CD14-positive monocyte (primary cell): ENCODE measurements around the gene SLC6A2. TPM values are rescaled to one million over a fixed set of nuclear protein-coding genes. Genes with fewer than 3 reads are reported as not detected.
A peak's percentile ranks its signal among the peaks of the same experiment; 100 is the strongest.

Experiments
- DNase-seq, 3 donors: peaks; one replicate each; pipeline ENCODE4 v3.0.0-alpha.2; 2011 to 2022
- H2AFZ ChIP-seq: 2 replicates; pipeline ENCODE4 v1.6.0; 2012; ENCODE audit warnings: mild to moderate bottlenecking, low read depth, low read length, inconsistent platforms; ENCODE audit not compliant: insufficient read depth, poor library complexity, severe bottlenecking
- H3K27ac ChIP-seq, 2 donors: 1 replicate in 1 of 2; 2 replicates in 1 of 2; pipeline ENCODE4 v1.5.1; 2012 to 2013; ENCODE audit warnings: low read length in 2 of 2, control low read depth in 1 of 2, inconsistent platforms in 1 of 2, low read depth in 1 of 2, mild to moderate bottlenecking in 1 of 2
- H3K27me3 ChIP-seq, 2 donors: one replicate each; pipeline versions ENCODE4 v1.6.0 to v1.6.1; 2011 to 2013; ENCODE audit warnings: low read length in 2 of 2; ENCODE audit not compliant: control insufficient read depth in 2 of 2, insufficient read depth in 2 of 2
- H3K36me3 ChIP-seq, 2 donors: replicated peaks in 1 of 2; 1 replicate in 1 of 2; 2 replicates in 1 of 2; pipeline versions ENCODE4 v1.5.1 to v1.6.1; 2012 to 2013; ENCODE audit warnings: low read length in 2 of 2, control low read depth in 1 of 2, inconsistent platforms in 1 of 2, mild to moderate bottlenecking in 1 of 2; ENCODE audit not compliant: insufficient read depth in 2 of 2, control insufficient read depth in 1 of 2
- H3K4me1 ChIP-seq, 2 donors: 1 replicate in 1 of 2; 2 replicates in 1 of 2; pipeline versions ENCODE4 v1.5.1 to v1.6.1; 2012 to 2013; ENCODE audit warnings: low read length in 2 of 2, control low read depth in 1 of 2, inconsistent platforms in 1 of 2, mild to moderate bottlenecking in 1 of 2, moderate library complexity in 1 of 2; ENCODE audit not compliant: insufficient read depth in 2 of 2, control insufficient read depth in 1 of 2
- H3K4me2 ChIP-seq: replicated peaks from 2 replicates; pipeline ENCODE3; 2012; ENCODE audit warnings: low read length, moderate library complexity, mild to moderate bottlenecking; ENCODE audit not compliant: poor library complexity, severe bottlenecking; ENCODE audit errors: extremely low read depth
- H3K4me3 ChIP-seq, 3 experiments: fragments of 200-600 bp in 1 of 3; sonication (generic) in 1 of 3; replicated peaks in 1 of 3; 1 replicate in 2 of 3; 2 replicates in 1 of 3; pipeline ENCODE4 v1.5.1; 2011 to 2013; ENCODE audit warnings: low read length in 3 of 3, mild to moderate bottlenecking in 3 of 3, control low read depth in 2 of 3, low read depth in 2 of 3, inconsistent platforms in 1 of 3, moderate library complexity in 1 of 3
- H3K79me2 ChIP-seq: 2 replicates; pipeline ENCODE4 v1.6.0; 2012; ENCODE audit warnings: mild to moderate bottlenecking, control low read depth, inconsistent platforms, low read length, moderate library complexity; ENCODE audit not compliant: insufficient read depth
- H3K9ac ChIP-seq: 2 replicates; pipeline ENCODE4 v1.6.0; 2017; ENCODE audit warnings: low read length, mild to moderate bottlenecking; ENCODE audit not compliant: insufficient read depth, poor library complexity, severe bottlenecking
- H3K9me3 ChIP-seq, 2 donors: replicated peaks in 1 of 2; 1 replicate in 1 of 2; 2 replicates in 1 of 2; pipeline versions ENCODE4 v1.5.1 to v1.6.1; 2012 to 2013; ENCODE audit warnings: low read length in 2 of 2, control low read depth in 1 of 2; ENCODE audit not compliant: control insufficient read depth in 1 of 2, insufficient read depth in 1 of 2
- H4K20me1 ChIP-seq: 2 replicates; pipeline ENCODE4 v1.6.0; 2012; ENCODE audit warnings: mild to moderate bottlenecking, low read length, control low read depth, moderate library complexity; ENCODE audit not compliant: insufficient read depth
- H3K27ac Mint-ChIP-seq, 7 donors: one replicate each; pipeline ENCODE4 v1.8.0; 2020; ENCODE audit warnings: mild to moderate bottlenecking in 7 of 7, mixed read lengths in 7 of 7, moderate library complexity in 6 of 7, inconsistent platforms in 2 of 7
- H3K27me3 Mint-ChIP-seq, 3 donors: one replicate each; pipeline ENCODE4 v1.8.0; 2021 to 2022; ENCODE audit warnings: low read depth in 3 of 3, mild to moderate bottlenecking in 3 of 3, mixed read lengths in 3 of 3, moderate library complexity in 3 of 3, inconsistent platforms in 1 of 3
- H3K36me3 Mint-ChIP-seq, 2 donors: one replicate each; pipeline ENCODE4 v1.8.0; 2020; ENCODE audit warnings: mixed read lengths in 2 of 2, inconsistent platforms in 1 of 2, mild to moderate bottlenecking in 1 of 2
- H3K4me1 Mint-ChIP-seq: one replicate; pipeline ENCODE4 v1.8.0; 2020; ENCODE audit warnings: mild to moderate bottlenecking, mixed read lengths
- H3K4me3 Mint-ChIP-seq, 2 donors: one replicate each; pipeline ENCODE4 v1.8.0; 2020; ENCODE audit warnings: mild to moderate bottlenecking in 2 of 2, mixed read lengths in 2 of 2, moderate library complexity in 1 of 2
- H3K9me3 Mint-ChIP-seq, 7 donors: one replicate each; pipeline ENCODE4 v1.8.0; 2020 to 2022; ENCODE audit warnings: mixed read lengths in 7 of 7, mild to moderate bottlenecking in 6 of 7, moderate library complexity in 6 of 7, inconsistent platforms in 2 of 7
- WGBS: methylation state at CpG from one replicate; pipeline ENCODE4 v1.1.5; 2013; ENCODE audit warnings: missing lambda C conversion rate; ENCODE audit not compliant: insufficient coverage; 5-methylcytosine and 5-hydroxymethylcytosine counted together
- intact Hi-C, 2 donors: fragments of 100-400 bp; cut with micrococcal nuclease; formaldehyde crosslinking; loops; one replicate each; pipeline versions ENCODE4 v1.15.0 to v1.15.1; 2023
- polyA plus RNA-seq, 3 donors: library from polyadenylated mRNA; depleted of rRNA in 1 of 3; unstranded in 2 of 3; stranded (reverse) in 1 of 3; fragments of 300-500 nt in 2 of 3; fragments of >200 nt in 1 of 3; fragmentation: Illumina TruSeq in 2 of 3; gene quantifications; 1 replicate in 2 of 3; 2 replicates in 1 of 3; pipeline ENCODE4 v1.2.3, GENCODE V29; 2012 to 2021
- TF ChIP-seq, protein P1 (sequence below): fragments of 200-600 bp; IDR thresholded peaks from one replicate; pipeline ENCODE4 v1.8.0; 2022; ENCODE audit warnings: antibody characterized with exemption, mild to moderate bottlenecking

Gene SLC6A2
- polyA plus RNA-seq, 3 donors: not detected

DNA sequence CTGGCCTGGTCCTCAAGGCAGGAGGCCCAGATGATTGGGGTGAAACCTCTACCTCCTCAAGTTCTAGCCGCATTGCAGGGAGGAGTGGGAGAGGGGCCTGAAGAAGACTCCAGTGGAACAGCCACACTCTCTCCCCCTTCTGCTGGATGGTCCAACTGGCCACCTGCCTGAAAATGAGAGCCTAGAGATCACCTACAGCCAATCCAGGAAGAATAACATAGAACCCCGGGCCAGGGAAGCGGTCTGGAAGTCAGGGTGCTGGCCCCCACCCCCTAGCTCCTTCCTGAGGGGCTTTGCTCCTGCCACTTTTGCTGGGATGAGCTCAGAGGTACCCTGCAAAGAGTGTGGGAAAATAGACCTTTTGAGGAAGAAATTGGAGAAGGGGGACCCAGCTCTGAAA is 1.8 kb downstream of the SLC6A2 start:
- no peak overlapping the region for H3K27ac ChIP-seq
- peaks cover 4% of the 10 kb centered on the region for H3K4me1 Mint-ChIP-seq
- H3K27me3 ChIP-seq: peaks cover 21 to 55% of the 10 kb centered on the region in 2 donors
- peaks cover 0 to 8% of the 10 kb centered on the region in 2 donors for H3K4me1 ChIP-seq
- intact Hi-C loops: no loop called here
- H3K9me3 Mint-ChIP-seq: peaks cover 0 to 5% (median 0%) of the 10 kb centered on the region in 7 donors
- H3K4me3 Mint-ChIP-seq: peak overlapping the region in 1 of 2 donors; percentile 75
- WGBS: no CpG with 5 or more reads among the region's 3 CpGs
- peaks cover 27 to 33% (median 32%) of the 10 kb centered on the region in 3 donors for H3K27me3 Mint-ChIP-seq
- H3K9ac ChIP-seq: no peak overlapping the region
- no peak overlapping the region for H3K4me3 ChIP-seq
- no peaks in the 10 kb centered on the region for H3K36me3 Mint-ChIP-seq
- peaks cover 0 to 4% of the 10 kb centered on the region in 2 donors for H3K9me3 ChIP-seq
- H3K79me2 ChIP-seq: no peaks in the 10 kb centered on the region
- TF ChIP-seq, protein P1, sequence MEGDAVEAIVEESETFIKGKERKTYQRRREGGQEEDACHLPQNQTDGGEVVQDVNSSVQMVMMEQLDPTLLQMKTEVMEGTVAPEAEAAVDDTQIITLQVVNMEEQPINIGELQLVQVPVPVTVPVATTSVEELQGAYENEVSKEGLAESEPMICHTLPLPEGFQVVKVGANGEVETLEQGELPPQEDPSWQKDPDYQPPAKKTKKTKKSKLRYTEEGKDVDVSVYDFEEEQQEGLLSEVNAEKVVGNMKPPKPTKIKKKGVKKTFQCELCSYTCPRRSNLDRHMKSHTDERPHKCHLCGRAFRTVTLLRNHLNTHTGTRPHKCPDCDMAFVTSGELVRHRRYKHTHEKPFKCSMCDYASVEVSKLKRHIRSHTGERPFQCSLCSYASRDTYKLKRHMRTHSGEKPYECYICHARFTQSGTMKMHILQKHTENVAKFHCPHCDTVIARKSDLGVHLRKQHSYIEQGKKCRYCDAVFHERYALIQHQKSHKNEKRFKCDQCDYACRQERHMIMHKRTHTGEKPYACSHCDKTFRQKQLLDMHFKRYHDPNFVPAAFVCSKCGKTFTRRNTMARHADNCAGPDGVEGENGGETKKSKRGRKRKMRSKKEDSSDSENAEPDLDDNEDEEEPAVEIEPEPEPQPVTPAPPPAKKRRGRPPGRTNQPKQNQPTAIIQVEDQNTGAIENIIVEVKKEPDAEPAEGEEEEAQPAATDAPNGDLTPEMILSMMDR: no peak
- no peak overlapping the region for H2AFZ ChIP-seq
- H3K27ac Mint-ChIP-seq: no peak overlapping the region
- DNase-seq: no peak
- H3K4me2 ChIP-seq: no peak overlapping the region
- no peaks in the 10 kb centered on the region for H4K20me1 ChIP-seq
- no peaks in the 10 kb centered on the region for H3K36me3 ChIP-seq

DNA sequence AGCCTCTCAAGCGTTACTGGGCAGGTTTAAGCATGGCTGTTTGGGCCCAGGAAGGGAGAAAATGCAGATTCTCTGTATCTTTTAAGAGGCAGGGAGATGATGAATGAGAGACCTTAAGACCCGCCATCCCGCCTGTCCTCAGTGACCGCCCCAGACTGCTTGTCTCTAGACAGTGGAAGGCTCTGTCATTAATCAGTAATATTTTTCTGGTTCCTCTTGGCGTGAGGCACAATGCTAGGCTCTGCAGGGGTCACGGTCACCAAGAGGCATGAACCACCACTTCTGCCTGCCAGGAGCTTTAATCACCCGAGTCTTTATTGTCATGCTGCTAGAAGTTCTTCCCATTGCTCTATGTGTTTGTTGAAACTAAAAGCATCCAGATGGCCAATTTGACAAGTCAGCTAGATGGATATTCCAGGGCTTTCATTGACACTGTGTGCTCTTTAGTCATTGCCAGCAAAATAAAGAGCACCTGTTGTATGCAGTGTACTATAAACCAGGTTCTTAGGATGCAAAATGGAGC is 3.2 kb downstream of the SLC6A2 start:
- Histone ChIP-seq H3K9me3 (peaks cover 3 to 4% of the 10 kb centered on the region in 2 donors), H3K27ac (no peak overlapping the region), H3K4me1 (peaks cover 0 to 8% of the 10 kb centered on the region in 2 donors), H4K20me1 (no peaks in the 10 kb centered on the region), H3K4me2 (no peak overlapping the region), H3K79me2 (no peaks in the 10 kb centered on the region), H3K9ac (no peak overlapping the region), H3K36me3 (no peaks in the 10 kb centered on the region), H3K27me3 (peaks cover 15 to 42% of the 10 kb centered on the region in 2 donors), H3K4me3 (no peak overlapping the region), H2AFZ (no peak overlapping the region)
- Mint-ChIP-seq H3K9me3 (peaks cover 0 to 9% (median 2%) of the 10 kb centered on the region in 7 donors), H3K4me1 (peaks cover 4% of the 10 kb centered on the region), H3K4me3 (no peak overlapping the region), H3K27me3 (peaks cover 26 to 33% (median 32%) of the 10 kb centered on the region in 3 donors), H3K27ac (no peak overlapping the region), H3K36me3 (no peaks in the 10 kb centered on the region)
- TF ChIP-seq, protein P1: no peak
- intact Hi-C loops: no loop called here
- 95% methylated on average over 7 of the region's 7 CpGs for WGBS
- DNase-seq: no peak
